GM13976 (cell line): Measurements from ENCODE around the gene HACE1.

Experiments used
- DNase-seq: peaks from one replicate; pipeline ENCODE4 v3.0.0; 2012; ENCODE audit warnings: low spot score
- in situ Hi-C: fragments of 300-500 bp; cut with MboI; formaldehyde crosslinking; loops from one replicate; pipeline ENCODE4 v1.12.0; 2022; ENCODE audit warnings: low sequenced_read_pairs, mixed read lengths, inconsistent platforms; ENCODE audit not compliant: unreplicated experiment
- TF ChIP-seq, protein P1 (sequence below): IDR thresholded peaks from 2 replicates; pipeline ENCODE4 v1.5.1; 2012; ENCODE audit warnings: borderline replicate concordance, mild to moderate bottlenecking; ENCODE audit not compliant: insufficient read depth; ENCODE audit errors: extremely low read depth, missing control alignments, control extremely low read depth

Gene HACE1

DNA sequence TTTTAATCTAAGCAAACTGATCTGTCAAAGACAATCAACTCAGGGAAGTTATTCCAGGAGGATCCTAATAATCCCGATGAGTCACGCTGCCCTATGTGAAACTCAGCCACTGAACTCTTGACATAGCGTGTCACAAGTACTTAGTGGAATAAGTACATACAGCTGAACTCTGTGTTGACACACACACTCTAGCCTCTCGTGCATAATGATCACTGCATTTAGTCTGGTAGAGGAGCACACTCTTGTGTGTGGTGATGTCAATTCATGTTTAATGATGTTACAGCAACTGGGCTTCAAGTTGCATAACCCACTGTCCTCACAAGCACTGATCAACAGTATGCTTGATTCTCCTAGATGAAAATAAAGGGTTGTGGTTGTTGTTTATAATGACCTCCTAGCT is 148.3 kb downstream of the HACE1 start:
- in situ Hi-C loops = no loop called here
- TF ChIP-seq, protein P1, sequence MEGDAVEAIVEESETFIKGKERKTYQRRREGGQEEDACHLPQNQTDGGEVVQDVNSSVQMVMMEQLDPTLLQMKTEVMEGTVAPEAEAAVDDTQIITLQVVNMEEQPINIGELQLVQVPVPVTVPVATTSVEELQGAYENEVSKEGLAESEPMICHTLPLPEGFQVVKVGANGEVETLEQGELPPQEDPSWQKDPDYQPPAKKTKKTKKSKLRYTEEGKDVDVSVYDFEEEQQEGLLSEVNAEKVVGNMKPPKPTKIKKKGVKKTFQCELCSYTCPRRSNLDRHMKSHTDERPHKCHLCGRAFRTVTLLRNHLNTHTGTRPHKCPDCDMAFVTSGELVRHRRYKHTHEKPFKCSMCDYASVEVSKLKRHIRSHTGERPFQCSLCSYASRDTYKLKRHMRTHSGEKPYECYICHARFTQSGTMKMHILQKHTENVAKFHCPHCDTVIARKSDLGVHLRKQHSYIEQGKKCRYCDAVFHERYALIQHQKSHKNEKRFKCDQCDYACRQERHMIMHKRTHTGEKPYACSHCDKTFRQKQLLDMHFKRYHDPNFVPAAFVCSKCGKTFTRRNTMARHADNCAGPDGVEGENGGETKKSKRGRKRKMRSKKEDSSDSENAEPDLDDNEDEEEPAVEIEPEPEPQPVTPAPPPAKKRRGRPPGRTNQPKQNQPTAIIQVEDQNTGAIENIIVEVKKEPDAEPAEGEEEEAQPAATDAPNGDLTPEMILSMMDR = no peak
- no peak for DNase-seq

DNA sequence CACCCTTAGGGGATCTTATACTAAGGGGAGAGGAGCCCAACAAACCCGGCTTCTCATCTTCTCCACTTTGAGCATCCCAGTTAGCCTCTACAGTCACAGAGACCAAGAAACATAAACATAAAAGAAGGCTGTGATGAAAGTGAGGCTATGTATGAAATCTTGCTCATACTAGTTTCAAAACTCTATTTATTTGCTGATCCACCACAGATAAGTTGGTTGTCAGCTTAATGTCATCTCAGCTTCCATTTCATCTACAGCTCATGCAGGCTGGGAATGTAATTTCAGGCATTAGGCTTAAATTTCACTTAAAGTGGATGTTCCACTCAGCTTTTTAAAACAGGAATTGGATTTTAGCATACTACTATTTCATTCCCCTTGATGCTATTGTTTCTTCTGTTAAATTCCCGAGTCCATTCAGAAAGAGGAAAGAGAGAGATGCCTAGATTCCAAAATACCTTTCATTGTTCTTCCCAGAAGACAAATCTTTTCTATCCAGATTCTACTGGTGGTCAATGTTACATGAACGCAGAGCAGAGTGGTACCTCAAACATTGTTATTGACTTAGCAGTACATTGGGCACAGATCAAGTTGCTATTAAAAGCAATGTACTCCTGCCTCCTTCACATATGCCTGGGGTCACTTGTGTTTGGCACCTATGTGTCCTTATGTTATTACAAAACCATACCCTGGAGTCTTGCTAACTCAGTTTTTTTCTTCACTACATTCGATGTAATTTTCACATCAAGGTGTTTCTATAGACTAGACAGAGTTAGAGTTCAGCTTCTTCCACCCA is 149.0 kb downstream of the HACE1 start:
- in situ Hi-C loops = no loop called here
- TF ChIP-seq, protein P1 = no peak
- no peak for DNase-seq

DNA sequence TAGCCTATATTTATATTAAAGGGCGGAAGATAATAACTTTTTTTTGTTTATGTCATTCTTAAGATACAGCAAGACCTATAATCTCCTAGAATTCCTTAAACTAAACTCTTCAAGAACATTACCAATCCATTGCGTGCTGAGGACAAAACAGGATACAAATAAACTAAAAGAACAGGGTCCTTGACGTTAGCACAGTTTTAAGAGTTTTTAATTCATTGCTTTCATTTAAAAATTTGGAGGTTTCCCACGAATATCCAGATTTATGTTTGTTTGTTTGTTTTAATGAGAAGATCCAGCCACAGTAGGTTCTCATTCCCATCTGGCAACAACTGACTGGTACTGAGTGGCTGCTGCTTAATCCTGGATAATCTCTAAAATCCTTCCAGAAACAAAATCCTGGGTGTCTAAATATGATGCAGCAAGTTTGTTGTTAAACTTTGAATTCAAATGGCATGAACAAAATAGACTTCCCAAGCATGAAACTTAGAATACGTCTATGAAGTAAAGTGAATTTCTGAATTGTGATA is 153.7 kb downstream of the HACE1 start:
- in situ Hi-C loops = no loop called here
- TF ChIP-seq, protein P1 = no peak

DNA sequence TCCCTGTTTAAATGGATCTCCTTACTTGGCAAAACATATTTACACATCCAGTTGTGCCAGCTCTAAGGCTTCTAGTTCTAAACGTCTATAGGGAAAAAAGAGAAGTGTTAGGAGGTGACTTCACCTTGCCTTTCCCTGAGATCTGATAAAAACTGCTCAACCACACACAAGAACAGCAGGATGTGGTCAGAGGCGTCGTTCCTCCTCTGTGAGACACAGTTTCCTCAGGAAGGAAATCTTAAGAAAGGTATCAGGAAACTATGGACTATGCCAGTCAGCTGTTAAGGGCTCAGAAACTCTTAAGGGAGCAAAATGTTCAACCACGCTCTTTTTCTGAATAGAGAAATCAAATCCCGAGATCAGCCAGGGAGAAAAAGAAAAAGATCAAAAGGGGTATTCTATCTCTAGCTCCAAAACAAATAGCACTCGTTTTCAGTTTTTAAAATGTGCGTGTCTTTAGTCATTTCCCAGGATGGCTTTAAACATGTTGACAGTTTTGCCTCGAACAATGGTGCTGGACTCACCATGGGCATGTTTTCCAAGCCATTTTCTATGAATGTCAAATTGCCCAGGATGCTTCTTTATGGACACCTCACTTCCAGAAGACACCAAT is 154.5 kb downstream of the HACE1 start:
- TF ChIP-seq, protein P1 = no peak
- no peak for DNase-seq
- in situ Hi-C loops = no loop called here

More for the DNA sequence above, 153.7 kb downstream of the HACE1 start:
- DNase-seq = no peak

DNA sequence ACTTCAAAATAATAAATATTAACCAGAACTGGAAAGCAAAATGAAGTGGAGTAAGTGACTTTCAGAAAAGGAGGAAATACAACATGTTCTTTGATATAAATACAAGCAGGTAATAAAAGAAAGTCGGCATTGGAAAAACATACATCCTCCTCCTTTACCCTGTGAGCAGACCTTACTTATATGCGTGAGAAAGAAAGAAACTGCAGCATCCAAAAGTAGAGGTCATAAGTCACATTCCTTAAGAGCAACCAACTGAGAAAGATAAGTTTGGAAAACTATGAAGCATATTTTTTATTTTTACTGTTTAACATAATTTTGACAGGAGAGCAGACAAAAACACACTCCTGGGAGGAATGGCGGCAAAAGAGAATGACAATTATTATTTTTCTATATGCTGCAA is 155.5 kb downstream of the HACE1 start:
- in situ Hi-C loops = no loop called here

DNA sequence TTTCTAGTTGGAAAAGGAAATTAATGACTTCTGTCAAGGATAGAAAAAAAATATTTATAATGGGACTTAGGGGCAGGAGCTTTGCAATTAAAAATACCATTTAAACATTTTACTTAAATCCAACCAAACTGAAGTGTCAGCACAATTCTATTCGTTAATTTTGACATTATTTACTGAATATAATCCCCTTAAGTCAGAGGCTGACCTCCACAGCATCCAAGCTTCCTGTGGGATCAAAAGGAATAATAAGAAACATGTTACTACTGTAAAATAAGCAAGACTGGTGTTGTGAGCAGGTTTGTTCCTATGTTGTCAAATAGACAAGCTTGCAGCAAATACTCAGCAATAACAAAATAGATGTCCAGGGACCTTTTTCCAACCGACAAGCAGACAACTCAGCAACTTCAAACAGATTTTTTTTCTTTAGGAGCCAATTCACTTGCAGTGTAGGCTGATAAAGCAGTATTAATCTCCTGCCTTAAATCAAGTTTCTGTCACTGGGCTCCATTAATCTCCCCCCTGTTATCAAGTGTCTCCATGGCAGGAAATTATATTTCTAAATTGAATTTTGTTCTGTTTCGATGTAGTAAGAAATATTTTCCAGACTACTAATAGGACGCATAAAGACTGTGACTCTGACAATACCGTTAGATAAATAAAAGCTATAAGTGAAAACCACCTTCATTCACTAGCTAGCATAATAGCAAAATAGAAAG is 157.4 kb downstream of the HACE1 start:
- in situ Hi-C loops = no loop called here
- DNase-seq = no peak
- TF ChIP-seq, protein P1 = no peak

More for the DNA sequence above, 155.5 kb downstream of the HACE1 start:
- TF ChIP-seq, protein P1 = no peak
- DNase-seq = no peak
